Skeletal muscle tissue (tissue), 4 donors: ENCODE data around the gene KLK13. TPM values are rescaled to one million over a fixed set of nuclear protein-coding genes. Genes with fewer than 3 reads are reported as not detected.

Experiments
- H3K27ac ChIP-seq: one replicate; pipeline ENCODE4 v1.7.0; 2013; ENCODE audit warnings: mild to moderate bottlenecking, low read depth, low read length, inconsistent platforms
- H3K27me3 ChIP-seq, 3 donors: one replicate each; pipeline ENCODE4 v1.7.0; 2013; ENCODE audit warnings: low read length in 3 of 3; ENCODE audit not compliant: control insufficient read depth in 3 of 3, insufficient read depth in 3 of 3
- H3K36me3 ChIP-seq, 3 donors: one replicate each; pipeline ENCODE4 v1.7.0; 2013; ENCODE audit warnings: low read length in 3 of 3; ENCODE audit not compliant: control insufficient read depth in 3 of 3, insufficient read depth in 3 of 3
- H3K4me1 ChIP-seq, 3 donors: one replicate each; pipeline ENCODE4 v1.7.0; 2013; ENCODE audit warnings: low read length in 3 of 3, mild to moderate bottlenecking in 3 of 3; ENCODE audit not compliant: control insufficient read depth in 3 of 3, insufficient read depth in 3 of 3
- H3K4me3 ChIP-seq, 3 donors: one replicate each; pipeline ENCODE4 v1.7.0; 2013; ENCODE audit warnings: low read length in 3 of 3
- H3K9ac ChIP-seq, 3 donors: one replicate each; pipeline ENCODE4 v1.7.0; 2013; ENCODE audit warnings: low read length in 3 of 3, mild to moderate bottlenecking in 3 of 3, moderate library complexity in 2 of 3, low read depth in 1 of 3
- H3K9me3 ChIP-seq, 3 donors: one replicate each; pipeline ENCODE4 v1.7.0; 2013; ENCODE audit warnings: low read length in 3 of 3; ENCODE audit not compliant: control insufficient read depth in 3 of 3
- total RNA-seq: library from RNA; depleted of rRNA; stranded (reverse); fragments of >200 nt; gene quantifications from one replicate; pipeline ENCODE4 v1.2.3, GENCODE V29; 2014
- donor health status: Osteomylitis.

The KLK13 gene
- total RNA-seq, 1 donor from 2014 or later, result not detected

GRCh38 chr19:51015691-51016267 lies 49.1 kb downstream of the KLK13 start:
- H3K4me1 ChIP-seq, result no peaks in the 10 kb centered on the region
- no peaks in the 10 kb centered on the region for H3K9me3 ChIP-seq
- no peak overlapping the region for H3K4me3 ChIP-seq
- no peak overlapping the region for H3K9ac ChIP-seq
- peaks cover 29 to 52% (median 48%) of the 10 kb centered on the region in 3 donors for H3K27me3 ChIP-seq
- H3K27ac ChIP-seq, result no peak overlapping the region
- H3K36me3 ChIP-seq, result no peaks in the 10 kb centered on the region

- Histone ChIP-seq H3K9ac (no peak overlapping the region), H3K27ac (no peak overlapping the region), H3K4me3 (no peak overlapping the region), H3K36me3 (no peaks in the 10 kb centered on the region), H3K4me1 (no peaks in the 10 kb centered on the region), H3K27me3 (peaks cover 21 to 52% (median 43%) of the 10 kb centered on the region in 3 donors), H3K9me3 (no peaks in the 10 kb centered on the region)
Observed at GRCh38 chr19:51014242-51014641, 50.6 kb downstream of the KLK13 start.

- peaks cover 19 to 43% (median 39%) of the 10 kb centered on the region in 3 donors for H3K27me3 ChIP-seq
- H3K4me3 ChIP-seq, result no peak overlapping the region
- H3K27ac ChIP-seq, result no peak overlapping the region
- no peaks in the 10 kb centered on the region for H3K4me1 ChIP-seq
- no peaks in the 10 kb centered on the region for H3K36me3 ChIP-seq
- H3K9ac ChIP-seq, result no peak overlapping the region
- H3K9me3 ChIP-seq, result no peaks in the 10 kb centered on the region
Observed at GRCh38 chr19:51012661-51013190, 52.2 kb downstream of the KLK13 start.

GRCh38 chr19:51010066-51010795 lies 54.7 kb downstream of the KLK13 start:
- Histone ChIP-seq H3K4me1 (no peaks in the 10 kb centered on the region), H3K27me3 (peaks cover 6 to 29% (median 22%) of the 10 kb centered on the region in 3 donors), H3K36me3 (no peaks in the 10 kb centered on the region), H3K27ac (no peak overlapping the region), H3K9ac (no peak overlapping the region), H3K9me3 (no peaks in the 10 kb centered on the region), H3K4me3 (no peak overlapping the region)

- Histone ChIP-seq H3K4me1 (no peaks in the 10 kb centered on the region), H3K36me3 (no peaks in the 10 kb centered on the region), H3K9me3 (no peaks in the 10 kb centered on the region), H3K27me3 (peaks cover 2 to 24% (median 13%) of the 10 kb centered on the region in 3 donors), H3K9ac (no peak overlapping the region), H3K4me3 (no peak overlapping the region), H3K27ac (no peak overlapping the region)
Observed at GRCh38 chr19:51009061-51009891, 55.6 kb downstream of the KLK13 start.

GRCh38 chr19:51007488-51007887 lies 57.4 kb downstream of the KLK13 start:
- Histone ChIP-seq H3K9ac (no peak overlapping the region), H3K4me3 (no peak overlapping the region), H3K9me3 (peaks cover 0 to 2% (median 0%) of the 10 kb centered on the region in 3 donors), H3K27ac (no peak overlapping the region), H3K4me1 (no peaks in the 10 kb centered on the region), H3K36me3 (no peaks in the 10 kb centered on the region), H3K27me3 (peaks cover 0 to 23% (median 4%) of the 10 kb centered on the region in 3 donors)

- H3K27me3 ChIP-seq, result peaks cover 0 to 26% (median 10%) of the 10 kb centered on the region in 3 donors
- no peaks in the 10 kb centered on the region for H3K4me1 ChIP-seq
- no peak overlapping the region for H3K9ac ChIP-seq
- no peak overlapping the region for H3K4me3 ChIP-seq
- H3K27ac ChIP-seq, result no peak overlapping the region
- H3K36me3 ChIP-seq, result no peaks in the 10 kb centered on the region
- H3K9me3 ChIP-seq, result peaks cover 0 to 2% (median 0%) of the 10 kb centered on the region in 3 donors
Observed at GRCh38 chr19:51006406-51006805, 58.5 kb downstream of the KLK13 start.

Other genes with a start within 250 kb of the KLK13 start
- not detected for gene KLK1, start 241.3 kb downstream of the KLK13 start, total RNA-seq
- gene KLK15, start 231.5 kb downstream of the KLK13 start, total RNA-seq, result not detected
- gene KLK3, start 210.2 kb downstream of the KLK13 start, total RNA-seq, result not detected
- gene KLK2, start 191.7 kb downstream of the KLK13 start, total RNA-seq, result not detected
- gene KLK4, start 153.7 kb downstream of the KLK13 start, total RNA-seq, result not detected
- not detected for gene KLK5, start 112.1 kb downstream of the KLK13 start, total RNA-seq
- not detected for gene KLK6, start 95.5 kb downstream of the KLK13 start, total RNA-seq
- gene KLK7, start 81.2 kb downstream of the KLK13 start, total RNA-seq, result not detected
- gene KLK8, start 63.5 kb downstream of the KLK13 start, total RNA-seq, result not detected
- under 0.01 TPM for gene KLK10, start 45.4 kb downstream of the KLK13 start, total RNA-seq
- not detected for gene KLK11, start 38.5 kb downstream of the KLK13 start, total RNA-seq
- gene KLK12, start 30.1 kb downstream of the KLK13 start, total RNA-seq, result not detected
- gene KLK14, start 17.8 kb upstream of the KLK13 start, total RNA-seq, result not detected
- 4.2 TPM for gene CTU1, start 43.3 kb upstream of the KLK13 start, total RNA-seq
- under 0.01 TPM for gene SIGLEC9, start 59.8 kb upstream of the KLK13 start, total RNA-seq
- 0.52 TPM for gene SIGLEC7, start 77.2 kb upstream of the KLK13 start, total RNA-seq
- gene CD33, start 160.0 kb upstream of the KLK13 start, total RNA-seq, result 0.52 TPM
- not detected for gene SIGLECL1, start 186.0 kb upstream of the KLK13 start, total RNA-seq
- not detected for gene IGLON5, start 246.6 kb upstream of the KLK13 start, total RNA-seq